Activated naive CD8-positive, alpha-beta T cell (primary cell): ENCODE measurements around the gene CALCOCO1.

ENCODE experiments used
- H3K27ac Mint-ChIP-seq: one replicate; pipeline ENCODE4 v1.8.0; 2021; ENCODE audit warnings: mixed read lengths
- H3K27me3 Mint-ChIP-seq: one replicate; pipeline ENCODE4 v1.8.0; 2021; ENCODE audit warnings: mixed read lengths
- H3K36me3 Mint-ChIP-seq: one replicate; pipeline ENCODE4 v1.8.0; 2021; ENCODE audit warnings: mixed read lengths
- H3K4me1 Mint-ChIP-seq: one replicate; pipeline ENCODE4 v1.8.0; 2021; ENCODE audit warnings: low read depth, mixed read lengths
- H3K4me3 Mint-ChIP-seq: one replicate; pipeline ENCODE4 v1.8.0; 2021; ENCODE audit warnings: mild to moderate bottlenecking, mixed read lengths
- H3K9me3 Mint-ChIP-seq: one replicate; pipeline ENCODE4 v1.8.0; 2021; ENCODE audit warnings: low read depth, mixed read lengths

The CALCOCO1 gene

DNA sequence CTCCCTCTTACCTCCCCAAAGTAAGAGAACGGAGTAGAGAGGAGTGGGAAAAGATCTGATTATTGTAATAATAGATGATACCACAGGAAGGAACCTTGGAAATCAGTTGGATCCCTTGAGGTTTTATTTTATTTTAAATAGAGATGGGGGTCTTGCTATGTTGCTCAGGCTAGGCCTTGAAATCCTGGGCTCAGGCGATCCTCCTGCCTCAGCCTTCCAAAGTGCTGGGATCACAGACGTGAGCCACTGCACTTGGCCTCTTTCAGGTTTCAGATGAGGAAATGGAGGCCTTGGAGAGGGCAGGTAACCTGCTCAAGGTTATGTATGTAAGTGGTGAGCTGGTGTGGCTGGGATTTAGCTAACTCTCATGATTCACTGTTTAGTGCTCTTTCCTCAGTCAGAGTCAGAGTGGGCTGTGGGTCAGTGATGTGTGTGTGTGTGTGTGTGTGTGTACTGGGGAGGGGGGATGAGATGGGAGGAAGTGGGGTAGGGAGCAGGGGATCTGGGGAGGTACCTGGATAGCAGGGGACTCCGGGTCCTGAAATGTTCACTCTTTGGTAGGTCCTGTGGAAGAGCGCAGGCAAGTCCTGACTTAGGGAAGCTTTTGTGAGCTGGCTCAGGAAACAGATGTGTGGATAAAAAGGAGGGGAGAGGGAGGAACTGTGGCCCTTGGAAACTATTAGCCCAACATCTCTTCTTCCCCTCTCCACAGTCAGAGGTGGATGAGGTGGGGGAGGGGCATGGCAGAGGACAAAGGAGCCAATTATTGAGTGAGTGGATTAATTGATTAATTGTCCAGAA, 29.2 kb upstream of the CALCOCO1 start:
- Mint-ChIP-seq H3K4me3 (no peak overlapping the region), H3K27me3 (peaks cover 27% of the 10 kb centered on the region), H3K36me3 (no peaks in the 10 kb centered on the region), H3K9me3 (no peaks in the 10 kb centered on the region), H3K27ac (no peak overlapping the region), H3K4me1 (peaks cover 11% of the 10 kb centered on the region)

DNA sequence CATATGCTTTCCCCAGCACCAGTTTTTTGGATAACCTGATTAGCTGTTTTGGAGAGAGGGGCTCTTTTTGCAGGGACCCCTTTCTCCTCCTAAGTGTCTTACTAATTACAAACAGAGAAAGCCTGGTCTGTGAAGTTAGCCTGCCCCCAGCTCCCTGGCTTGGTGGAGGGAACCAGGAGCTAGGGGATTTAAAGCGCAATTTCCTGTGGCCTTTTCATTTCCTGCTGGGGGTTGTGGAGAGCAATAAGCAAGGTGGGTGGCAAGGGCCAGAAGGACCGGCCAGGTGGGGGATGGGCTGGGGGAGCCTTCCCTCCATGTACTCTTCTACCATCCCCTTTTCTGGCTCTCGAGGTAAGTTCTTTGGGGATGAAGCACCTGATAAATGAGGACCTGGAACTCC, 28.6 kb upstream of the CALCOCO1 start:
- H3K4me3 Mint-ChIP-seq, result no peak overlapping the region
- no peaks in the 10 kb centered on the region for H3K9me3 Mint-ChIP-seq
- H3K27me3 Mint-ChIP-seq, result peaks cover 24% of the 10 kb centered on the region
- peaks cover 11% of the 10 kb centered on the region for H3K4me1 Mint-ChIP-seq
- no peak overlapping the region for H3K27ac Mint-ChIP-seq
- no peaks in the 10 kb centered on the region for H3K36me3 Mint-ChIP-seq

DNA sequence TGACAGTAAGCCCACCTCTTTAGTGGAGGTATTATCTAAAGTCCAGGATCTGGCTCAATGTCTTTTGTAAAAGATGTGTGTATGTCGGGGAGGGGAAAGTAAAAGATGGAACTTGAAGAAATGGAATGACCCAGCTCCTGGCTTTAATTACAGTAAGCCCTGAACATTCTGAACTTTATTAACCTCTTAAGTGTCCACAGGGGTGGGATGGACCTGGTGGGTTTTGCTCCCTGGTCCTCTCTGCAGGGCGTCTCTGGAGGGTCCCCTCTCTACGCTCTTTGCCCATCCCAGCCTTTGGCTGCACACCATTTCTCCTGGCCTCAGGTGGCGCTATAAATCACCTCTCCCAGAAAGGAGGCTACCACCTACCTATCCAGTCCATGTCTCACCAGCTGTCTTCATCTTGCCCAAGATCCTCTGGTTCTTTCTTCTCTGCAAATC, 28.2 kb upstream of the CALCOCO1 start:
- Mint-ChIP-seq H3K9me3 (no peaks in the 10 kb centered on the region), H3K27me3 (peaks cover 21% of the 10 kb centered on the region), H3K27ac (no peak overlapping the region), H3K36me3 (no peaks in the 10 kb centered on the region), H3K4me1 (peaks cover 11% of the 10 kb centered on the region), H3K4me3 (no peak overlapping the region)

DNA sequence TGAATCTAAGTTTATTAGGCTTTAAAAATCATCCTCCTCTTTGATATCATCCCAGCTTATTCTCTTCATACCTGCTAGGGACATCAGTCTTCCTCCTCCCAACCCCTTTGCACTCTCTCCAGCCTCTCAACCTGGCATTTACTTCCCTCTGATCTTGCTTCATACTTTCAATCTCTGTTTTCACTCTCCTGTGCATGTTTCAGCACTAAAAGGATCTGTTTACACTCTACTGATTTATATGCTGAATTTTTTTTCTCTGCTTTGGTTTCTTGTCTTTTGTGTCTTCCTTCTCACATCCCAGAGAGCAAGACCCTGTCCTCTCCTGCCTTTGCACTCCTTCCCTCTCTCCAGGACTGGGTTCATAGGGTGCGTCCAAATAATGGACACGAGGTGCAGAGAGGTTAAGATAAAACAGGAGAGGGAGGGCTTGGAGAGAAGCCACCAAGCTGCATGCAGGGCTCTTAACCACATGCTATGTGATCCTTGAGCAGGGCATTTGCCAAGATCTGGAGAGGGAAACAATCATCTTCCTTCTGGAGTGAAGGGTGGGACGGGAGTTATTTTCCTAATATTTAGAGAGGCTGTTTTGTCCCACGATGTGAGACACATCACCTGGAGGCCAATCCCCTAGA, 27.5 kb upstream of the CALCOCO1 start:
- peaks cover 17% of the 10 kb centered on the region for H3K27me3 Mint-ChIP-seq
- no peaks in the 10 kb centered on the region for H3K36me3 Mint-ChIP-seq
- H3K4me1 Mint-ChIP-seq, result peaks cover 11% of the 10 kb centered on the region
- no peaks in the 10 kb centered on the region for H3K9me3 Mint-ChIP-seq
- no peak overlapping the region for H3K27ac Mint-ChIP-seq
- H3K4me3 Mint-ChIP-seq, result no peak overlapping the region

DNA sequence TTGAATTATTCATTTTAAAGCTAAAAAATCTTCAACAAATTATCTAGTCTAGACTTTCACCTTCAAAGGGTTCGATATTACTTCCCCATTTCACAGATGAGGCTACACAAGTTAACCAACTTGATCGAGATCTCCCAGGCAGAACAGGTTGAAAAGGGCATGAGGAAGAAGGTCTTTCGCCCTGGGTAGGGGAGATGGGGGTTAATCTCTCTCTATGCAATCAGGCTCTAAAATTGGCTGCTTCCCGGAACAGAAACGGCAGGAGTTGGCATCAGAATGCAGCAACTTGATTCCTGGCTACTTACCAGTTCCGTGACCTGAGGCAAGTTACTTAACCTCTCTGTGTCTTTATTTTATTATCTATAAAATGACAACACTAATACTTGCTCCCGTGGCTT, 26.9 kb upstream of the CALCOCO1 start:
- no peaks in the 10 kb centered on the region for H3K36me3 Mint-ChIP-seq
- H3K4me1 Mint-ChIP-seq, result peaks cover 11% of the 10 kb centered on the region
- no peak overlapping the region for H3K4me3 Mint-ChIP-seq
- no peaks in the 10 kb centered on the region for H3K9me3 Mint-ChIP-seq
- peaks cover 13% of the 10 kb centered on the region for H3K27me3 Mint-ChIP-seq
- no peak overlapping the region for H3K27ac Mint-ChIP-seq

DNA sequence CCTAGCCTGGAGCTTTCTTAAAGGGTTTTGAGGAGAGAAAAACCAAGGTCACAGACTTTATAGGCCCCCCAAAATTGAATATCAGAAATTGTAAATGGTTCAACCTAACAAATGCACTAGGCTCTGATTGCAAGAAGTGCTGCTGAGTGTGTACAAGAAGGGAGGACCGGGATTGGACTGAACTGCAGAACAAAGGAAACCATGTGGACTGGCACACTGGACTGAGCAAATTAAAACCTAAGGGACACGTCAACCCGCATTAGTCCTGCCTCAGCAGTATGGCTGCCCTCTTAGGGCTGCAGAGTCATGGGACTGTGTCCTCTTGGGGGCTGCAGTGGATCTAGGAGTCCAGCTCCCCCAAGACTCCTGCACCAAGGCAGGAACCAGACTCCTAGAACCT, 25.4 kb upstream of the CALCOCO1 start:
- Mint-ChIP-seq H3K27ac (no peak overlapping the region), H3K27me3 (peaks cover 4% of the 10 kb centered on the region), H3K36me3 (no peaks in the 10 kb centered on the region)

DNA sequence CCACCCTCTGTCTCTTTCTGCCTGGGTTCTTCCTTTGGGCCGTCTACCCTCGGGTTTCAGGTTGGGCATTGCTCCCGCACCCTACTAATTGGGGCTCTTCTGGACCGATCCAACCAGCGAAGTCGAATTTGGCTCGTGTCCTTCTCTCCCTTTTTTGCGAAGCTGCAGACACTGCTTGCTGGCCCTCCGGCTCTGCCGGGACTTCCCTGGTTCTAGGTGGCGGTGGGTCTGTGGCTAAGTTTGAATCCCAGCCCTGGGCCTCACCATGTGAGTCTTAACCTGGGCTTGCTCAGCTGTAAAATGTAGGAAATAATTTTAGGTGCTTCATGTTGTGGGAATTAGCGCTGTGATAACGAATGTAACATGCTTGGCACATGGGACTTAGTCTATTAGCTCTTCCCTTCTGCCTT, 24.9 kb upstream of the CALCOCO1 start:
- peaks cover 9% of the 10 kb centered on the region for H3K4me1 Mint-ChIP-seq
- no peaks in the 10 kb centered on the region for H3K9me3 Mint-ChIP-seq
- H3K27ac Mint-ChIP-seq, result no peak overlapping the region
- H3K4me3 Mint-ChIP-seq, result no peak overlapping the region
- H3K36me3 Mint-ChIP-seq, result no peaks in the 10 kb centered on the region
- peaks cover 7% of the 10 kb centered on the region for H3K27me3 Mint-ChIP-seq

More for the DNA sequence above, 25.4 kb upstream of the CALCOCO1 start:
- H3K9me3 Mint-ChIP-seq, result no peaks in the 10 kb centered on the region
- H3K4me3 Mint-ChIP-seq, result no peak overlapping the region
- peaks cover 11% of the 10 kb centered on the region for H3K4me1 Mint-ChIP-seq

DNA sequence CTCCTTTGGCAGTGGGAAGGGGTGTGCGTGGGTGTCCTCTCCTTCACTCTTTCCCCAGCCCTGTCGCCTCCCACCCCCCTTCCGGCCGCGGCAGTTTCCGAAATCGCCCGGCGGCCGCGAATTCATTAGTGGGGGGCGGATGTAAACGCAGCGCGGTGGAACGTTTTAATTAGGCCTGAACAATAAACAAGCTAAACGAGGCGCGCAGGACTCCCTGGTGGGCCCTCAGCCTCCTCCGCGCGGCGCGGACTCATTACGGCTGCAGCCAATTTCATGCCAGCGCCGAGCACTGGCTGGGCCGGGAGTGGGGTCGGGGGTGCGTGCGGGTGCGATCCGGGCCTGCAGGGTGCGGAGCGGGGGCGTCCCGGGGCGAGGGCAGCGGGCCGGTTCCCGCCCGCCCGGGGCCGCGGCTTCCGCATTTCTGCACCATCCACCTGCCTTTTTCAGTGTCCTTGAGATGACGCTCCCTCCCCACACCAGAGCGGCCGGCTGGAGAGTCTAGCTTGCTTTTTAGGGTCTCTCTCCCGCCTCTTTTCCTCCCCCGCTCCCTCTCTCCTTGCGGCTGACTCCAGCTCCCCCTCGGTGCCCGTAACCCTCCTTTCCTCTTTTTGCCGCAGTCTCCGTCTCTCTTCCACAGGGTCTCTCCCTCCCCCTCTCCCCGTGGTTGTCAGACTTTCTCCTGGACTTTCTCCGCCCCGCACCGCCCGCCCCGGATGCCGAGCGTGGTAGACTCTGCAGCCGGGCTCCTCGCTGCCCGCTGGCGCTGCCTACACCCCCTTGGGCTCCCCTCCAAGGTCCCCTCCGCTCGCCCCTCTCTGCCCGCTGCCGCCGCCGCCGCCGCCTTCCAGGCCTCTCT, 24.3 kb upstream of the CALCOCO1 start, which contains the start of gene CISTR:
TSS of gene CISTR (minus strand) at position 644 of the 856 bp plus-strand sequence.
- Mint-ChIP-seq H3K4me1 (peaks cover 6% of the 10 kb centered on the region), H3K27me3 (peaks cover 10% of the 10 kb centered on the region), H3K9me3 (no peaks in the 10 kb centered on the region), H3K36me3 (no peaks in the 10 kb centered on the region), H3K4me3 (no peak within 1 kb of the TSS), H3K27ac (no peak within 1 kb of the TSS)

DNA sequence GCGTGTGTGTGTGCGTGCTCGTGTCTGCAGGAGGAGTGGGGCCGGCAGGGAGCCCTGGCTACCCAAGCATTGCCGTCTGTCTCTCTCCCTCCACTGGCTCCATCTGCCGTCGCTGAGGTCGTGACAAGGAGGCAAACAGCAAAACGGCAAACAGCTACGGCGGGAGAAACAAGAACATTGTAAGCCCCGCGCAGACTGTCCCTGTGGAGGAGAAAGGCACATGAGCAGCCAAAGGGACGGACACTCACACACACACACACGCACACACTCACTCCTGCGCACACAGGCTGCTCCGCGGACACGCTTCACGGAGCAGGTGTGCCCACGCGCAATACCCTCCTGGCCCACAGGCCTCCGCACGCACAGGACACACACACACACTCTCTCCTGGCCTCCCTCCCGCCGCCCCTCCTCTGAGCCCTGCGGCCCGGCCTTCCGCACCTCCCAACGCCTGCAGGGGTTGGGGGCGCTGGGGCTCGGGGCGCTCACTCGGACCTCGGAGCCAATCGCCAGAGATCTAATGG, 23.6 kb upstream of the CALCOCO1 start:
- peaks cover 5% of the 10 kb centered on the region for H3K4me1 Mint-ChIP-seq
- H3K4me3 Mint-ChIP-seq, result no peak overlapping the region
- no peaks in the 10 kb centered on the region for H3K9me3 Mint-ChIP-seq
- H3K36me3 Mint-ChIP-seq, result no peaks in the 10 kb centered on the region
- no peak overlapping the region for H3K27ac Mint-ChIP-seq
- peaks cover 14% of the 10 kb centered on the region for H3K27me3 Mint-ChIP-seq

DNA sequence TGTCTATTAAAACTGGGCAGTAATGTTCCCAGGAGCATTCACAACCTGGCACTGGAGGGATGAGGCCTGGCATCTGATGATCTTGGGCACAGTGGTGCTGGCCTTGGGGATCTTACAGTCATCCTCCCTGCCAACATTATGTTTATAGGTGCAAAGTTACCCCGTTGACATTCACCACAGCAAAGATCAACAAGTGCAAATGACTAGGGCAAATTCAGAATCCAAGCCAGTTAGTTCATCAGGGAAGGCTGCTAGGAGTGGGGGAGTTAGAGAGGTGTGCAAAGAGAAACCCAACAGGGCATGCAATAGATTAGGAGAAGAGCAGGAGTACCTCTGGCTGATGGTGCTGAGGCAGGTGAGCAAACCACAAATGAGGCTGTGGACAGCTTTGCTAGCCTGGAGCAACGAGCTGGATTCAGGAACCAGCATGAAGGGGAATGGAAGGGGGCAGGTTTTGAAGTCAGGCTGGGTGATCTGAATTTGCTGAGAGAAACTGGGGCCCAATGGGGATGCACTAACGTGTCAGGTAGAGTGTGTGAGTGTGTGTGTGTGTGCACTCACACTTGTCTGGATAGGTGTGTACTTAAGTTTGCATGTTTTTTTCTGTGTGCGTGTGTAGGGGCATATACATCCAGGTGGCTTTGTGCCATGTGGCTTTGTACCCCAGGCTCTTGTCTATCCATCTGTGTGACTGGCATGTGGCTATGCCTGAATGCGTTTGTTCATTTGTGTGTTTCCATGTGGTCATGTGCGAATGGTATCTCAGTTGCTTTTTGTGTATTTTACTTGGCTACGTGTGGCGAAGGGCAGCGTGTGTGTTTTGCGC, 22.9 kb upstream of the CALCOCO1 start:
- H3K27ac Mint-ChIP-seq, result no peak overlapping the region
- H3K4me1 Mint-ChIP-seq, result peaks cover 5% of the 10 kb centered on the region
- H3K27me3 Mint-ChIP-seq, result peaks cover 17% of the 10 kb centered on the region
- no peaks in the 10 kb centered on the region for H3K36me3 Mint-ChIP-seq
- H3K9me3 Mint-ChIP-seq, result no peaks in the 10 kb centered on the region
- no peak overlapping the region for H3K4me3 Mint-ChIP-seq

DNA sequence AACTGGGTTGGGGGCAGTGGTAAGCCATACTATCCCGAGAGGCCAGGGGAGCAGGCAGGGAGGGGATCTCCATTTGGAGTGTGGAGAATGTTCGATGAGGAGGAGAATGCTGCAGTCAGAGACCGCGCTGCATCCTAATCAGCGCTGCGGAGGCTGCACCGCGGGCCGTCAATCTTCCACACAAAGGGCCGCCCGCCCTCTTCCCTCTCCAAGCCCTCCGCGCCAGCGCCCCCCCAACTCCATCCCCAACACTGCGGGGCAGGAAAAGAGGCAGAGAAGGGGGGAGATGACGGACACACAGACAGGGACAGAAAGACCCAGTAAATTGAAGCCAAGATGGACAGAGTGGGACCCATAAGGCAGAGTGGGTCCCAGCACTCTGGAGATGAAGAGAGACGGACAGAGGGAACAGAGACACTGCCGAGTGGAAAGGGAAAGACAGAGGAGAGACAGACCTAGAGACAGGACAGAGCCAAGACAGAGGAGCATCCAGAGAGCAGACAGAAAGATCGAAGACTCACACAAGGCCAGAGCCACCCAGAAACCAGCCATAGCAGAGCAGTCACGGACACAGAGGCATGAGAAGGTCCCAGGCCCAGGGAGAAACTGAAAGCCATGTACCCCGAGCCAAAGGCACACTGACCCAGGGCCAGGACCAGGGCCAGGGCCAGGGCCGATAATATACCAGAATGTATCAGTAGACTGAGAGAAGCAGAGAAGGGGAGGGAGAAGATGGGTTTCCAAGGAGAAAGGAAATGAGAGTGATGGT, 21.0 kb upstream of the CALCOCO1 start:
- Mint-ChIP-seq H3K27ac (no peak overlapping the region), H3K9me3 (no peaks in the 10 kb centered on the region), H3K36me3 (no peaks in the 10 kb centered on the region), H3K27me3 (peaks cover 31% of the 10 kb centered on the region), H3K4me3 (no peak overlapping the region), H3K4me1 (peaks cover 7% of the 10 kb centered on the region)

DNA sequence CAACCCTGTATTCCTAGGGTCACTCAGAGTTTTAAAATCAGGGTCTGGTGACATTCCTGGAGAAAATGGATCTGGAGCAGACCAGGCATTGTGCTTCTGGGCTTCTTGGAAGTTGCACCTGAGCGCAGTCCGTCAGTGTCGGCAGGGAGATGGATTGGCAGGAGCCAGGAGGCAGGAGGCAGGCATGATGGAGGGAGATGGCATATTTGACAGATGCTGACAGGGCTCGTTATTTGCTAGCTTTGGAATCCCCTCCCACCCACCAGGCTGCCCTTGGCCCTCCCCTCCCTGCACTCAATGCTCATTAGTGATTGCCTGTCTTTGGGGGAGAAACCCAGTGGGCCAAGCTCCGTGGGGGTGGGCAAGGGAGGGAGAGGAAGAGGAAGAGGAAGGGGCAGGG, 19.8 kb upstream of the CALCOCO1 start:
- Mint-ChIP-seq H3K36me3 (no peaks in the 10 kb centered on the region), H3K4me3 (peak overlapping the region; percentile 55), H3K9me3 (no peaks in the 10 kb centered on the region), H3K27me3 (peaks cover 40% of the 10 kb centered on the region), H3K27ac (no peak overlapping the region), H3K4me1 (peaks cover 10% of the 10 kb centered on the region)

DNA sequence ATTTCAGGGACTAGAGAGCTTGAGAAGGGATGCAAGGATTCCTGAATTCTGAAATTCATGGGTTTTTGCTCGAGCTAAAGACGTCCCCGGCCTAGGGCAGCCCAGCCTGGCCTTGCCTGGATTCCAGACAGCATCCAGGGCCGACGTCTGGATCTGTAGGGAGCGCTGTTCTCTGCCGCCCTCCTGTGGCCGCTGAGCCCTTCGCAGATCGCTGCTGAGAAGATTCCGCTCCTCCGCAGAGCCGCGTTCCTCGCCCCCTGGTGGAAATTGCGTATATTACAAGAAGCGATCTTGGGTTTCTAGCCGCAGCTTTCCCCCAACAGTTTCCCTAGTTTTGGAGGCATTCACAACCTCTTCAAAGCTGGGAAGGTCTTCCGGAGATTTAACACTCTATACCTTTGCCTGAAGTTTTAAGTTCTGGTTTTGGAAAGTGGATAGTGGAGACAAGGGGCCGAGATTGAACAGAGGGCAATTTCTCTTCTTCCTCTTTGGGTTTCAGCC, 19.4 kb upstream of the CALCOCO1 start:
- Mint-ChIP-seq H3K27ac (no peak overlapping the region), H3K27me3 (peaks cover 41% of the 10 kb centered on the region)

More for the DNA sequence above, 19.4 kb upstream of the CALCOCO1 start:
- peaks cover 10% of the 10 kb centered on the region for H3K4me1 Mint-ChIP-seq
- peak overlapping the region; percentile 55 for H3K4me3 Mint-ChIP-seq
- H3K9me3 Mint-ChIP-seq, result no peaks in the 10 kb centered on the region
- no peaks in the 10 kb centered on the region for H3K36me3 Mint-ChIP-seq
